ENCODE data around the gene CX3CR1.
"Not testable (repeated sequence)": the region's sequence is repeated elsewhere in the genome, so short reads cannot be mapped to it uniquely, and the experiment has no call there.

- TF ChIP-seq CTCF, EP300, POLR2AphosphoS5 (IDR thresholded peaks at IDR 0.05): not testable (repeated sequence)
These were observed 41.7 kb upstream of the CX3CR1 start for GRCh38 chr3:39321574-39321983.
